Measurements from ENCODE around the gene CLIC2. TPM values are rescaled to one million over a fixed set of nuclear protein-coding genes. Genes with fewer than 3 reads are reported as not detected.

Gene CLIC2
- total and polyA plus RNA-seq, 9 donors: 8.3 to 21.5 (median 18.5) TPM

DNA sequence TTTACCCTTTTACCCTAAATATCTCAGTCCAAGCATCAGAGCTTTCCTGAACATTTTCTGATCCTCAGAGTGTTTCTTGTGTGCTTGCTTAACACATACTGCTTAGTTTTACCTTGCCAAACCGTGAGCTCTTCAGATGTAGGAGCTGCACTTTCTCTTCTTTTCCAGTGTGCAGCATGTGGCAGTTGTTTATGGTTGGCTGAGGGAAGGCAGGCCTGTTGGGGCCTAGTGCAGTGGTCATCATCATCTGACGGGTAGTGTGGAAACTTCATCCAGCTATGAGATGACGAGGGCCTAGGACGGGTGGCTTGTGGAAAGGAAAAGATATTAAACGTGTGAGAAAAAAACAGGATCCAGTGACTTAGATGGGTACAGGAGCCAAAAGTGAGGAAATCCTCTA, 96.7 kb downstream of the CLIC2 start:
- no peak overlapping the region for H3K4me3 ChIP-seq
- H3K27ac ChIP-seq: no peak overlapping the region
- intact Hi-C loops (cut with DNase I): no loop called here
- WGBS, 3 donors: 71 to 81% (median 71%) methylated on average over 5 of the region's 5 CpGs
- no peaks in the 10 kb centered on the region for H3K4me1 ChIP-seq (ENCODE audit: insufficient read depth)
- TF ChIP-seq, protein P1, sequence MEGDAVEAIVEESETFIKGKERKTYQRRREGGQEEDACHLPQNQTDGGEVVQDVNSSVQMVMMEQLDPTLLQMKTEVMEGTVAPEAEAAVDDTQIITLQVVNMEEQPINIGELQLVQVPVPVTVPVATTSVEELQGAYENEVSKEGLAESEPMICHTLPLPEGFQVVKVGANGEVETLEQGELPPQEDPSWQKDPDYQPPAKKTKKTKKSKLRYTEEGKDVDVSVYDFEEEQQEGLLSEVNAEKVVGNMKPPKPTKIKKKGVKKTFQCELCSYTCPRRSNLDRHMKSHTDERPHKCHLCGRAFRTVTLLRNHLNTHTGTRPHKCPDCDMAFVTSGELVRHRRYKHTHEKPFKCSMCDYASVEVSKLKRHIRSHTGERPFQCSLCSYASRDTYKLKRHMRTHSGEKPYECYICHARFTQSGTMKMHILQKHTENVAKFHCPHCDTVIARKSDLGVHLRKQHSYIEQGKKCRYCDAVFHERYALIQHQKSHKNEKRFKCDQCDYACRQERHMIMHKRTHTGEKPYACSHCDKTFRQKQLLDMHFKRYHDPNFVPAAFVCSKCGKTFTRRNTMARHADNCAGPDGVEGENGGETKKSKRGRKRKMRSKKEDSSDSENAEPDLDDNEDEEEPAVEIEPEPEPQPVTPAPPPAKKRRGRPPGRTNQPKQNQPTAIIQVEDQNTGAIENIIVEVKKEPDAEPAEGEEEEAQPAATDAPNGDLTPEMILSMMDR (IDR thresholded peaks at IDR 0.05): no peak
- no peak for TF ChIP-seq EP300 (IDR thresholded peaks at IDR 0.05)
- no peak for TF ChIP-seq POLR2A (IDR thresholded peaks at IDR 0.05)
- H3K36me3 ChIP-seq: peaks cover 2% of the 10 kb centered on the region
- no peaks in the 10 kb centered on the region for H3K27me3 ChIP-seq
- DNase-seq: no peak
- H3K9me3 ChIP-seq: no peaks in the 10 kb centered on the region

DNA sequence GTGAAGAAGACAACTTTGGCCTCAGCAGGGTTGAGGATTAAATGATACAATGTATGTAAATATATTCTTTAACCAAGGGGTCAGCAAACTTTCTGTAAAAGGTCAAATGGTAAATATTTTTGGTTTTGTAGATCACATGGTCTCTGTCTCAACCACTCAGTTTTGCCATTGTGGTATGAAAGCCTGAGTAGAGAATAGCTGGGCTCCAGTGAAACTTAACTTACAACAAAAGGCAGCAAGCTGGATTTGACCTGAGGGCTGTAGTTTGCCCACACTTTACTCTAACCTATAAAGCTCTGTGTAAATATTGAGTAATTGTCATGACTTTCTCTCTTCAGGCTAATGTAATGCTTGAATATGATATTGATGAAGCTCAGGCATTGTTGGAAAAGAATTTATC, 98.5 kb downstream of the CLIC2 start:
- H3K27ac ChIP-seq: no peak overlapping the region
- H3K4me3 ChIP-seq: no peak overlapping the region
- intact Hi-C loops (cut with DNase I): no loop called here

DNA sequence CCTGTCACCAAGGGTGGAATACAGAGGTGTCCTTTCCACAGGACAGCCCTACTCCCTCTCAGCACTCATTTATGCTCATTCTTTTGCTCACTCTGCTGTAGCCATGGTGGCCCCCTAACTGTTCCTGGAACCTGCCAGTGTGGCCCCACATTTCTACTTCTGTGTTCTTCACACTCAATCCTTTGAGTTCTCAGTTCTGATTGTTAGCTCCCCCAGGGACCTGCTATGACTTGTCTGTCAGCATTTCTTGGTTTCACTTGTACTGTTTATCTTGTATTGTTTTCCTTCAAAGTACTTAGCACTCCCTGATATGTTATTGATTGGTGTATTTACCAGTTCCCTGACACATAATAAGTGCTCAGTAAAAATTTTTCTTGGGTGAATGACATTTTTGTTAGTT, 103.3 kb downstream of the CLIC2 start:
- Histone ChIP-seq H3K36me3 (peaks cover under 1% of the 10 kb centered on the region), H3K27ac (no peak overlapping the region), H3K4me3 (no peak overlapping the region), H3K4me1 (ENCODE audit: insufficient read depth) (no peaks in the 10 kb centered on the region), H3K9me3 (no peaks in the 10 kb centered on the region), H3K27me3 (peaks cover 3% of the 10 kb centered on the region)
- DNase-seq: no peak
- intact Hi-C loops (cut with DNase I): no loop called here
- no peak for TF ChIP-seq EP300 (IDR thresholded peaks at IDR 0.05)
- TF ChIP-seq, protein P1 (IDR thresholded peaks at IDR 0.05): no peak
- no peak for TF ChIP-seq POLR2A (IDR thresholded peaks at IDR 0.05)

More for the DNA sequence above, 98.5 kb downstream of the CLIC2 start:
- H3K9me3 ChIP-seq: no peaks in the 10 kb centered on the region
- TF ChIP-seq, protein P1 (IDR thresholded peaks at IDR 0.05): no peak
- TF ChIP-seq POLR2A (IDR thresholded peaks at IDR 0.05) (no peak), EP300 (IDR thresholded peaks at IDR 0.05) (no peak)
- no peak for DNase-seq
- H3K36me3 ChIP-seq: peaks cover 2% of the 10 kb centered on the region
- no peaks in the 10 kb centered on the region for H3K4me1 ChIP-seq (ENCODE audit: insufficient read depth)
- no peaks in the 10 kb centered on the region for H3K27me3 ChIP-seq

Small RNA genes within 50 kb of the gene (microRNA-seq; reads per million reads assigned to microRNA genes)
- gene MIR1184-2: 0 reads per million in 3 donors

Small RNA genes within 50 kb of the gene (small RNA-seq; reads per million reads assigned to genes)
- gene AC234781.4: not detected
- gene MIR1184-2: not detected

Other genes starting within 250 kb of the CLIC2 start
- gene VBP1, start 118.2 kb downstream of the CLIC2 start, total RNA-seq: 10 to 100 TPM; 27.7 to 46.0 (median 34.3) TPM
- gene VBP1, start 118.2 kb downstream of the CLIC2 start, polyA plus RNA-seq: 10 to 100 TPM; 27.1 to 37.1 TPM
- under 1 TPM; 0.10 to 0.82 (median 0.30) TPM for gene RAB39B, start 70.1 kb downstream of the CLIC2 start, total RNA-seq
- 1 to 10 TPM in 1 of 2 donors, under 1 TPM in 1; 0.53 to 1.3 TPM for gene RAB39B, start 70.1 kb downstream of the CLIC2 start, polyA plus RNA-seq
- 1 to 10 TPM in 2 of 7 donors, not detected in 5; 2.5 to 5.3 TPM for gene F8A2, start 47.5 kb upstream of the CLIC2 start, total RNA-seq
- gene F8A2, start 47.5 kb upstream of the CLIC2 start, polyA plus RNA-seq: not detected
- 10 to 100 TPM in 1 of 7 donors, 1 to 10 TPM in 5, not detected in 1; 1.5 to 17.3 (median 4.2) TPM for gene F8A3, start 124.0 kb upstream of the CLIC2 start, total RNA-seq
- gene F8A3, start 124.0 kb upstream of the CLIC2 start, polyA plus RNA-seq: 10 to 100 TPM in 1 of 2 donors, 1 to 10 TPM in 1; 1.1 to 10.3 TPM

All from ovary (tissue), 9 donors.